ENCODE results near the gene ACER1. TPM values are rescaled to one million over a fixed set of nuclear protein-coding genes. Genes with fewer than 3 reads are reported as not detected.

The ACER1 gene
- total and polyA plus RNA-seq, 10 of the 15 experiments (the other 5 are each of a cell fraction or from before 2014, with no cell fraction given) = not detected

GRCh38 chr19:6326815-6327214 is 6.6 kb downstream of the ACER1 start (continued):
- TF ChIP-seq BHLHE40 (IDR thresholded peaks at IDR 0.05; ENCODE audit: borderline replicate concordance in 1 of 2, low read depth in 2 of 2, low read length in 1 of 2) (no peak), MXI1 (IDR thresholded peaks at IDR 0.05; ENCODE audit: low read depth, low read length) (no peak), ZNF687 (IDR thresholded peaks at IDR 0.05) (no peak)

- no TSS peak for BruUV-seq (replicated peaks)
- FAIRE-seq = no peak
- ChIA-PET SMC1A (ENCODE audit: uncharacterized antibody, unreplicated experiment) (interaction anchor here (0.7 kb wide), 1 partner anchor 48 kb away, joined by 3 read pairs; no protein-coding TSS in a partner anchor), POLR2A (interaction anchor here (0.6 kb wide), 1 partner anchor 173 kb away, joined by 3 read pairs; no protein-coding TSS in a partner anchor), CTCF (no interaction called here), RAD21 (ENCODE audit: unreplicated experiment) (no interaction called here)
- H3K4me3 ChIP-seq = no peak overlapping the region
- H4K20me1 ChIP-seq (ENCODE audit: control insufficient read depth, insufficient read depth) = no peaks in the 10 kb centered on the region
- in situ Hi-C loops (cut with MboI) = no loop called here
- H3K27ac ChIP-seq (ENCODE audit: control insufficient read depth, insufficient read depth) = no peak overlapping the region
- no peak overlapping the region for H3K9ac ChIP-seq (ENCODE audit: control insufficient read depth, insufficient read depth, low read length)
- no peak overlapping the region for H3K4me2 ChIP-seq (ENCODE audit: control insufficient read depth, insufficient read depth)
- no peaks in the 10 kb centered on the region for H3K36me3 ChIP-seq (ENCODE audit: control insufficient read depth in 2 of 2, insufficient read depth in 2 of 2, low read length in 1 of 2)
- H3K79me2 ChIP-seq (ENCODE audit: control insufficient read depth, insufficient read depth, low read length) = no peaks in the 10 kb centered on the region
- no peak for ATAC-seq
- intact Hi-C loops (cut with micrococcal nuclease; ENCODE audit: unreplicated experiment) = no loop called here
- H2AFZ ChIP-seq (ENCODE audit: control insufficient read depth, low read depth, low read length) = no peak overlapping the region
- DNase-seq (ENCODE audit: low read depth, low spot score) = no peak
- no peaks in the 10 kb centered on the region for H3K27me3 ChIP-seq (replicated peaks in 1 of 2; ENCODE audit: control insufficient read depth in 2 of 2, insufficient read depth in 2 of 2, low read length in 1 of 2)
- no peaks in the 10 kb centered on the region for H3K9me3 ChIP-seq (replicated peaks; ENCODE audit: control insufficient read depth, insufficient read depth, low read length)
- 43% methylated on average over 4 of the region's 4 CpGs for WGBS (ENCODE audit: insufficient coverage, insufficient replicate concordance, low lambda C conversion rate, missing lambda C conversion rate)
- no peaks in the 10 kb centered on the region for H3K4me1 ChIP-seq (ENCODE audit: control insufficient read depth, insufficient read depth, low read length)
- TF ChIP-seq KAT2A (conservative IDR thresholded peaks at IDR 0.05; ENCODE audit: control insufficient read depth, low read depth, low read length) (no peak), BHLHE40 (IDR thresholded peaks at IDR 0.05; ENCODE audit: borderline replicate concordance in 1 of 2, low read depth in 2 of 2, low read length in 1 of 2) (no peak), SREBF1 (IDR thresholded peaks at IDR 0.05; ENCODE audit: low read length) (no peak), ZSCAN29 (IDR thresholded peaks at IDR 0.05) (no peak), ELK1 (IDR thresholded peaks at IDR 0.05; ENCODE audit: low read depth, low read length) (no peak), E2F4 (IDR thresholded peaks at IDR 0.05; ENCODE audit: low read depth, low read length) (no peak), SKIL (IDR thresholded peaks at IDR 0.05; ENCODE audit: low read depth, poor library complexity, severe bottlenecking) (no peak), SUPT20H (IDR thresholded peaks at IDR 0.05; ENCODE audit: borderline replicate concordance, control insufficient read depth, low read depth, low read length) (no peak), SMARCA5 (IDR thresholded peaks at IDR 0.05) (no peak), CBX3 (IDR thresholded peaks at IDR 0.05; ENCODE audit: borderline replicate concordance, low read depth) (no peak)
Measured at GRCh38 chr19:6325614-6326013, 7.8 kb downstream of the ACER1 start.
